Activated CD8-positive, alpha-beta memory T cell treated with anti-CD3 and anti-CD28 coated beads, Interleukin-2, amount 50 U/mL, for 1 hour (primary cell): ENCODE measurements around the gene SEC24D.

Experiments
- DNase-seq: peaks from one replicate; pipeline ENCODE4 v3.0.0-alpha.2; 2020; ENCODE audit errors: extremely low read depth

The SEC24D gene

DNA sequence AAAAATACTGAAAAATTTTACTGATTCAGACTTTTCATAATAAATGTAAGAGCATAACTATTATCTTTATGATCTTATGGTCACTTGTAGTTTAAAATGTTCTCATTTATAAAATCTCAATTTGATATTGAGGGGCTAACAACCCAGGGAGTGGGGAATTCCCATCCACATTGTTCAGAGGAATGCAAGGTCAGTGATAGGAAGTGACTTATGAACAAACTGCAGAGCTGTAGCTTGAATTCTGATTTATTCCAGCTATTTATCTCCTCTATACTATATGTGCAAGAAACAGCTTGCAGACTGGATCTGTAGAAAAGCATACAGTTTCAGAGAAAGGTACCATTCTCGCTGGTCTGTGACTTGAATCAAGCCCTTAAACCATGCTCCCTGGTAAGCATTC, 61.6 kb downstream of the SEC24D start:
- DNase-seq: no peak

GRCh38 chr4:118773429-118773792, 62.5 kb downstream of the SEC24D start:
- DNase-seq: no peak

DNA sequence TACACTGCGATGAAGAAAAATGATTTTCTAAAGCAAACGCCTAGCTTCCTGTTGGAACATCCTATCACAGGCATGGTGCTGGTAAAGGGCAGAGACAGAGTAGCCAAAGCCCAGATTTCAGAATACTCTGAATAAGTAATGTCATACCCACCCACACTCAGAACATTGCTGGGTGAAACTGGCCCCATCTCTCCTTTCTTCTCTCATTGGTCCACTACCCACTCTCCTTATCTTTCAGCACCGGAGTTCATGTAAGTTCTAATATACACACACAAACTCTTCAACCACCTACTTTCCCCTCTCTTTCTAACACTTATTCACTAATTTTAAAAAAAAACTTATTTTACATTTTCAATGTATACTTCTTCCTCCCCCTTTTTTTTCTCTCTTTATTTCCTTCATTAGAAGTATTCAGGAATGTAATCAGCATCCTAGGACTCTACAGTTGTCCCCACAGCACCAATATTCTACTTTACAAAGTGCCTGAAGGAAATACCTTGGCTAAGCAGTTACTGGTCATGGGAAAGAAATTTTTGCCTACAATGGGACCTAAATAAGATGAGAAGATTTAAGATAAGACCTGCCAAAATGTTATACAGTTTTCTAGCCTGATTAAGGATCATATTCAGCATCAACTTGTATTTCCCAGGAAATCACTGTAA, 63.0 kb downstream of the SEC24D start:
- DNase-seq: no peak

DNA sequence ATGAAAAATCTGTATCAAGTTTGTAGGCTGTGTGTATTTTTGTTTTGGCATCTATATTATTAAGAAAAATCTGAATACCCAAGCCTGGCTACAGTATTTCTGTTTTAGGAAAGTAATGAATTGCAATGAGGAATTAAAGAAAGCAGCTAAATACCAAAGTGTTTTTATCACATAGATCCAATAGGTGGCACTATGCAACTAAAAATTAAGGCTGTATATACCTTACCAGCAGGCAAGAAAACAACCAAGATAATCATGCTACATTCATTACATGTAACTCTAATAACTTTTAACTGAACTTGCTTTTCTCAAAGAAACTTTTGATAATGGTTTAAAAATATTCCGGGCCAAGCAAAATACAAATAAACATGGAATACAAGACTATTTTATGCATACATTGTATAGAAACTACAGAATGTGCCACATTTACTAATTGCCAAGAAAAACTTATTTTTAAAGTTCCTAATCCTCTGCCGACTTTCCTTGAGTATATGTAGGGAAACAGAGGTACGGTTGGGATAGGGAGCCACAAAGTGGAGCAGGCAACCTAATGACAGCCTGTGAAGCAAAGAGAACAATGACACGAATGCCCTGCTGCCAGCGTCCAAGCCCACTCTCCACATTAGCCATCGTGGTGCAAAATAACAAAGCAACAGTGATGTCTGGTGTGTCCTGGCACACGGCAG, 63.7 kb downstream of the SEC24D start:
- no peak for DNase-seq

- no peak for DNase-seq
These were observed 65.2 kb downstream of the SEC24D start for GRCh38 chr4:118770741-118771187.

- no peak for DNase-seq
These were observed 66.8 kb downstream of the SEC24D start for GRCh38 chr4:118769161-118769560.

- no peak for DNase-seq
These were observed 68.8 kb downstream of the SEC24D start for GRCh38 chr4:118767109-118767508.

GRCh38 chr4:118765399-118765798, 70.5 kb downstream of the SEC24D start:
- DNase-seq: no peak

- no peak for DNase-seq
These were observed 73.0 kb downstream of the SEC24D start for GRCh38 chr4:118762730-118763477.

- no peak for DNase-seq
These were observed 73.8 kb downstream of the SEC24D start for GRCh38 chr4:118762155-118762554.

- no peak for DNase-seq
These were observed 74.4 kb downstream of the SEC24D start for GRCh38 chr4:118761397-118762016.

DNA sequence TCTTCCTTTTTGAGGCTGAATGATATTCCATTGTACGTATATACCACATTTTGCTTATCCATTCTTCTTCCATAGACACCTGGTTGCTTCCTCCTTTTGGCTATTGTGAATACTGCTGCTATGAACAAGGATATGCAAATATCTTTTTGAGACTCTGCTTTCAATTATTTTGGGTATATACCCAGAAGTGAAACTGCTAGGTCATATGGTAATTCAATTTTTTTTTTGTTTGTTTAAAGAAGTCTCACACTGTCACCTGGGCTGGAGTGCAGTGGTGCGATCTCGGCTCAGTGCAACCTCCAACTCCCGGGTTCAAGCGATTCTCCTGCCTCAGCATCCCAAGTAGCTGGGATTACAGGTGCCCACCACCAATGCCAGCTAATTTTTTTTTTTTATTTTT, 75.4 kb downstream of the SEC24D start:
- no peak for DNase-seq

DNA sequence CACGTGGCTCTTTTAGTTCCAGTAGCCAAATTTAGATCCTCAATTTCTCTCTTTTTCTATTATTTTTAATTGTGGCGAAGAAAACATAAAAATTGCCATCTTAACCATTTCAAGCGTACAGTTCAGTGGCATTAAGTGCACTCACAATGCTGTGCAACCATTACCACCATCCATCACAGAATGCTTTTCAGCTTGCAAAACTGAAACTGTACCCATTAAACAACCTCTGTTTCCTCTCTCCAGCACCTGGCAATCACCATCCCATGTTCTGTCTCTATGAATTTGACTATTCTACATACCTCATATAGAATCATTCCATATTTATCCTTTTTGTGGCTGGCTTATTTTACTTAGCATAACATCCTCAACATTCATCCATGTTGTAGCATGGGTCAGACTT, 75.8 kb downstream of the SEC24D start:
- no peak for DNase-seq

DNA sequence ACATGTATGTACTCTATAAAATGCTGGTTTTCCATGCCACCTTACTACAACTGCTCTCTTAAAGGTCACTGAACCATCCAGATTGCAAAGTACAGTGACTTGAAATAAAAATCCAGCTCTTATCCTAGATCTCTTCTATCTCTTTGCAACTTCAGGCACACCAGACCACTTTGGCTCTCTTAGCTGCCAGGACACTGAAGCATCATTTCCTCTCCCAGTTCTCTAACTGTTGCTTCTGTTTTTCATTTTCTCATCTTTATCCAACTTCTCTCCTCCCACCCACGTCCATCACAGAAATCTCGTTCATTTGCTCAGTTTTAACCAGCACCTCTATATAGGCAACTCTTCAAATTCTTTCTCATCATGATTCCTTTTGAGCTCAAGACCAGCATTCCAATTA, 76.4 kb downstream of the SEC24D start:
- no peak for DNase-seq

DNA sequence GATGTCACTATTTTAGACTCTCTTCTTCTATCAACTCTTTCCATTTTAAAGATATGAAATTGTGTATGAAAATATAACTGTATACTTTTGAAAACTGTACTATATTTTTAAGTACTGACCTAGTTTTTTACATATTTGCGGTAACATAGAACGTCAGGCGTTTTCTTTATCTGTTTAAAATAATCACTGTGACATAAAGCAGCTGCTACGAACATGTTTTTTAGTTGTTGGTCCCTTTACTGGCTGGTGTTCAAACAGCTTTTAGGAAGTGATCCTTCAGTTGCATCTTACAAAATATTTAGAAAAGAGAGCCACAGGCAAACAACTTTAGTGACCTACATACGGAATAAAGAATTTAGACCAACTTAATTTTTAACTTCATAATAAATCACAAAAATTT, 77.6 kb downstream of the SEC24D start:
- DNase-seq: no peak

GRCh38 chr4:118757761-118758251, 78.1 kb downstream of the SEC24D start:
- no peak for DNase-seq

- no peak for DNase-seq
These were observed 79.0 kb downstream of the SEC24D start for GRCh38 chr4:118756958-118757357.

GRCh38 chr4:118756429-118756828, 79.5 kb downstream of the SEC24D start:
- DNase-seq: no peak

GRCh38 chr4:118755438-118756226, 80.3 kb downstream of the SEC24D start:
- DNase-seq: no peak

GRCh38 chr4:118754890-118755289, 81.0 kb downstream of the SEC24D start:
- no peak for DNase-seq

- DNase-seq: no peak
These were observed 82.2 kb downstream of the SEC24D start for GRCh38 chr4:118753685-118754084.

GRCh38 chr4:118753096-118753495, 82.8 kb downstream of the SEC24D start:
- DNase-seq: no peak
